Osteocyte (in vitro differentiated cells): ENCODE data around the gene LCE3A. TPM values are rescaled to one million over a fixed set of nuclear protein-coding genes. Genes with fewer than 3 reads are reported as not detected.

Experiments
- DNase-seq: peaks from one replicate; pipeline ENCODE4 v3.0.0; 2021; ENCODE audit warnings: mixed read lengths; ENCODE audit not compliant: unreplicated experiment; ENCODE audit errors: extremely low spot score
- H3K27ac Mint-ChIP-seq: one replicate; pipeline ENCODE4 v1.8.0; 2021; ENCODE audit warnings: mild to moderate bottlenecking, mixed read lengths; ENCODE audit not compliant: unreplicated experiment
- H3K27me3 Mint-ChIP-seq: one replicate; pipeline ENCODE4 v1.8.0; 2021; ENCODE audit warnings: mixed read lengths; ENCODE audit not compliant: unreplicated experiment
- H3K36me3 Mint-ChIP-seq: one replicate; pipeline ENCODE4 v1.8.0; 2021; ENCODE audit warnings: mixed read lengths; ENCODE audit not compliant: unreplicated experiment
- H3K4me1 Mint-ChIP-seq: one replicate; pipeline ENCODE4 v1.8.0; 2021; ENCODE audit warnings: mixed read lengths; ENCODE audit not compliant: unreplicated experiment
- H3K4me3 Mint-ChIP-seq: one replicate; pipeline ENCODE4 v1.8.0; 2021; ENCODE audit warnings: mild to moderate bottlenecking, moderate library complexity, mixed read lengths; ENCODE audit not compliant: unreplicated experiment
- H3K9me3 Mint-ChIP-seq: one replicate; pipeline ENCODE4 v1.8.0; 2021; ENCODE audit warnings: mixed read lengths; ENCODE audit not compliant: unreplicated experiment
- total RNA-seq: library from RNA; stranded (reverse); gene quantifications from 2 replicates; pipeline ENCODE4 v1.2.1, GENCODE V29; 2021
- TF ChIP-seq, protein P1 (sequence below): fragments of 200-600 bp; sonication (generic); IDR thresholded peaks from 2 replicates; pipeline ENCODE4 v1.5.0; 2021; ENCODE audit warnings: antibody characterized with exemption, mild to moderate bottlenecking, moderate library complexity

Gene LCE3A
- total RNA-seq, 1 donor from 2014 or later = not detected

DNA sequence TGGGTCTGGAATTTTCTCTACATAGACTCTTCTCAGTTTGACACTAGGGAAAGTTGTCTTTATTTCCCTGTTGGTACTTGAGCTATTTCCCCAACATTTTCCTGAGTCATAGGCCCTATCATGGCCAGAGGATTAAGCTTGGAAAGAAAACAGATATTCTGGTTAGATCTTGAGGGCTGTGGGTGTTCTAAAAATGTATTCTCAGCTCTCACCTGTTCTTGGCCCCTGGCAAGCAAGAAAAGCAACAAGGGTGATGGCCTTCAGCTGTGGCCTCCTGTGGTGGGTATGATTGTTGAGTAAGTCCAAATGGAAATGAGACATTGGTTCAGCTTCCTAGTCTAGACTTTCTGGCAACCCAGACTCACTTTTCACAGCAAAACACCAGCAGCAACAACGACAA is 17.4 kb upstream of the LCE3A start:
- H3K4me1 Mint-ChIP-seq = no peaks in the 10 kb centered on the region
- peaks cover 21% of the 10 kb centered on the region for H3K9me3 Mint-ChIP-seq
- H3K4me3 Mint-ChIP-seq = no peak overlapping the region
- H3K27me3 Mint-ChIP-seq = no peaks in the 10 kb centered on the region
- TF ChIP-seq, protein P1, sequence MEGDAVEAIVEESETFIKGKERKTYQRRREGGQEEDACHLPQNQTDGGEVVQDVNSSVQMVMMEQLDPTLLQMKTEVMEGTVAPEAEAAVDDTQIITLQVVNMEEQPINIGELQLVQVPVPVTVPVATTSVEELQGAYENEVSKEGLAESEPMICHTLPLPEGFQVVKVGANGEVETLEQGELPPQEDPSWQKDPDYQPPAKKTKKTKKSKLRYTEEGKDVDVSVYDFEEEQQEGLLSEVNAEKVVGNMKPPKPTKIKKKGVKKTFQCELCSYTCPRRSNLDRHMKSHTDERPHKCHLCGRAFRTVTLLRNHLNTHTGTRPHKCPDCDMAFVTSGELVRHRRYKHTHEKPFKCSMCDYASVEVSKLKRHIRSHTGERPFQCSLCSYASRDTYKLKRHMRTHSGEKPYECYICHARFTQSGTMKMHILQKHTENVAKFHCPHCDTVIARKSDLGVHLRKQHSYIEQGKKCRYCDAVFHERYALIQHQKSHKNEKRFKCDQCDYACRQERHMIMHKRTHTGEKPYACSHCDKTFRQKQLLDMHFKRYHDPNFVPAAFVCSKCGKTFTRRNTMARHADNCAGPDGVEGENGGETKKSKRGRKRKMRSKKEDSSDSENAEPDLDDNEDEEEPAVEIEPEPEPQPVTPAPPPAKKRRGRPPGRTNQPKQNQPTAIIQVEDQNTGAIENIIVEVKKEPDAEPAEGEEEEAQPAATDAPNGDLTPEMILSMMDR = no peak
- DNase-seq = no peak
- H3K27ac Mint-ChIP-seq = no peak overlapping the region
- H3K36me3 Mint-ChIP-seq = no peaks in the 10 kb centered on the region

GRCh38 chr1:152630596-152630995 is 7.7 kb upstream of the LCE3A start:
- DNase-seq = no peak
- no peak overlapping the region for H3K4me3 Mint-ChIP-seq
- H3K27ac Mint-ChIP-seq = no peak overlapping the region
- TF ChIP-seq, protein P1 = no peak
- no peaks in the 10 kb centered on the region for H3K27me3 Mint-ChIP-seq
- H3K4me1 Mint-ChIP-seq = no peaks in the 10 kb centered on the region
- H3K9me3 Mint-ChIP-seq = peaks cover 57% of the 10 kb centered on the region
- H3K36me3 Mint-ChIP-seq = no peaks in the 10 kb centered on the region

DNA sequence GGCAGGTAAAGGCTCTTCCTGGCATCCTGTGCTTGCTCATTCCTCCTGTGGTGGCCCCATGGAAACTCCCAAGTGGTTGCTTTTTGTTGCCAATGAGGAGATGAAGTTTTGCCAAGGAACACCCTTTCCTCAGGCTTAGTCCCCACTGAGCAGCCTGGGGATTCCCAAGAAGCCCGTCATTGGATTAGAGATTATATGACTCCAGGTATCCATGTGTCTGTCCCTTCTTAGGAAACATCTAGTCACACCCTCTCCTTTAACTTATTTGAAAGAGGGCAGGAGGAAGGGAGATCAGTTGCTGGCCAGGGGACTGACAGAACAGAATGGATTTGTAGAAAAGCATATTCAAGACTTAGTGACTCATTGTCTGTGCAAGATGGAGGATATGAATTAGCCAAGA is 3.8 kb upstream of the LCE3A start:
- Mint-ChIP-seq H3K36me3 (no peaks in the 10 kb centered on the region), H3K4me1 (no peaks in the 10 kb centered on the region), H3K4me3 (no peak overlapping the region), H3K27me3 (no peaks in the 10 kb centered on the region), H3K27ac (no peak overlapping the region), H3K9me3 (peaks cover 48% of the 10 kb centered on the region)
- DNase-seq = no peak
- TF ChIP-seq, protein P1 = no peak

- no peak overlapping the region for H3K27ac Mint-ChIP-seq
- H3K4me1 Mint-ChIP-seq = no peaks in the 10 kb centered on the region
- H3K4me3 Mint-ChIP-seq = no peak overlapping the region
- no peak for DNase-seq
- TF ChIP-seq, protein P1 = no peak
- no peaks in the 10 kb centered on the region for H3K36me3 Mint-ChIP-seq
- H3K27me3 Mint-ChIP-seq = no peaks in the 10 kb centered on the region
- H3K9me3 Mint-ChIP-seq = peaks cover 58% of the 10 kb centered on the region
Measured at GRCh38 chr1:152623203-152623844, 421 bp upstream of the LCE3A start.

- TF ChIP-seq, protein P1 = no peak
Measured at GRCh38 chr1:152621993-152622392, 910 bp downstream of the LCE3A start.

More at GRCh38 chr1:152621993-152622392, 910 bp downstream of the LCE3A start:
- H3K27me3 Mint-ChIP-seq = no peaks in the 10 kb centered on the region
- no peak overlapping the region for H3K4me3 Mint-ChIP-seq
- no peak overlapping the region for H3K27ac Mint-ChIP-seq
- H3K36me3 Mint-ChIP-seq = no peaks in the 10 kb centered on the region
- DNase-seq = no peak
- H3K4me1 Mint-ChIP-seq = no peaks in the 10 kb centered on the region
- peaks cover 59% of the 10 kb centered on the region for H3K9me3 Mint-ChIP-seq
